ENCODE data around the gene COL24A1. TPM values are rescaled to one million over a fixed set of nuclear protein-coding genes. Genes with fewer than 3 reads are reported as not detected.

Gene COL24A1
- total and polyA plus RNA-seq, 2 of the 13 experiments (the other 11 are each of a cell fraction or from before 2014, with no cell fraction given) = 0.04 to 0.13 TPM

- no peak for TF ChIP-seq PRDM15 (CRISPR knock-in tag; IDR thresholded peaks at IDR 0.05)
These were observed 209.4 kb downstream of the COL24A1 start (continued) for GRCh38 chr1:85947186-85947585.

- Histone ChIP-seq H3K27me3 (ENCODE audit: control insufficient read depth in 1 of 2, insufficient read depth in 2 of 2, low read length in 2 of 2) (no peaks in the 10 kb centered on the region), H4K20me1 (ENCODE audit: insufficient read depth, low read length) (no peaks in the 10 kb centered on the region), H3K4me2 (ENCODE audit: low read depth, low read length) (no peak overlapping the region), H3K36me3 (replicated peaks in 1 of 2; ENCODE audit: control insufficient read depth in 1 of 2, insufficient read depth in 2 of 2, low read length in 2 of 2) (no peaks in the 10 kb centered on the region), H3K4me3 (replicated peaks in 1 of 3; ENCODE audit: insufficient read depth in 1 of 3, low read depth in 2 of 3, low read length in 3 of 3) (no peak overlapping the region), H3K4me1 (ENCODE audit: insufficient read depth, low read length) (no peaks in the 10 kb centered on the region), H2AFZ (ENCODE audit: low read length) (no peak overlapping the region), H3K79me2 (ENCODE audit: insufficient read depth, low read length) (no peaks in the 10 kb centered on the region), H3K9ac (ENCODE audit: insufficient read depth, low read depth, low read length) (no peak overlapping the region), H3K27ac (ENCODE audit: extremely low read length, insufficient read depth, low read length) (no peak overlapping the region), H3K9me3 (ENCODE audit: low read length) (no peaks in the 10 kb centered on the region)
- FAIRE-seq (no peak), DNase-seq (ENCODE audit: low spot score) (no peak), ATAC-seq (no peak)
- TF ChIP-seq ZNF460 (CRISPR knock-in tag; IDR thresholded peaks at IDR 0.05; ENCODE audit: borderline replicate concordance) = no peak
- TF ChIP-seq ZNF333 (CRISPR knock-in tag; IDR thresholded peaks at IDR 0.05; ENCODE audit: borderline replicate concordance) = no peak
- TF ChIP-seq HDAC1 (CRISPR knock-in tag; IDR thresholded peaks at IDR 0.05) = no peak
- TF ChIP-seq PLSCR1 (CRISPR knock-in tag; IDR thresholded peaks at IDR 0.05; ENCODE audit: borderline replicate concordance) = no peak
- no peak for TF ChIP-seq HMGXB4 (CRISPR knock-in tag; IDR thresholded peaks at IDR 0.05; ENCODE audit: borderline replicate concordance in 1 of 2, low read depth in 1 of 2)
- TF ChIP-seq TAF1 (CRISPR knock-in tag; IDR thresholded peaks at IDR 0.05) = no peak
- TF ChIP-seq ZNF280D (CRISPR knock-in tag; IDR thresholded peaks at IDR 0.05) = no peak
- no peak for TF ChIP-seq IRF1 (CRISPR knock-in tag; IDR thresholded peaks at IDR 0.05; ENCODE audit: low read depth)
- no peak for TF ChIP-seq ZNF546 (CRISPR knock-in tag; conservative IDR thresholded peaks at IDR 0.05)
- intact Hi-C loops (cut with micrococcal nuclease; ENCODE audit: unreplicated experiment) = no loop called here
- POLR2A ChIA-PET = no interaction called here
- in situ Hi-C loops (cut with HindIII; ENCODE audit: extremely low pct_ligation_motif_present, low pct_unique_long_range_greater_than_20kb) = no loop called here
- WGBS (ENCODE audit: low lambda C conversion rate) = 46% methylated on average over 1 of the region's 1 CpG
- CTCF ChIA-PET (ENCODE audit: low intra/inter-chr PET ratio, low total read pairs) = no interaction called here
- BruUV-seq (replicated peaks) = no TSS peak
These were observed 212.6 kb downstream of the COL24A1 start for GRCh38 chr1:85943945-85944344.
